Measurements from ENCODE around the gene PELI2.
A peak's percentile ranks its signal among the peaks of the same experiment; 100 is the strongest.

Gene PELI2

DNA sequence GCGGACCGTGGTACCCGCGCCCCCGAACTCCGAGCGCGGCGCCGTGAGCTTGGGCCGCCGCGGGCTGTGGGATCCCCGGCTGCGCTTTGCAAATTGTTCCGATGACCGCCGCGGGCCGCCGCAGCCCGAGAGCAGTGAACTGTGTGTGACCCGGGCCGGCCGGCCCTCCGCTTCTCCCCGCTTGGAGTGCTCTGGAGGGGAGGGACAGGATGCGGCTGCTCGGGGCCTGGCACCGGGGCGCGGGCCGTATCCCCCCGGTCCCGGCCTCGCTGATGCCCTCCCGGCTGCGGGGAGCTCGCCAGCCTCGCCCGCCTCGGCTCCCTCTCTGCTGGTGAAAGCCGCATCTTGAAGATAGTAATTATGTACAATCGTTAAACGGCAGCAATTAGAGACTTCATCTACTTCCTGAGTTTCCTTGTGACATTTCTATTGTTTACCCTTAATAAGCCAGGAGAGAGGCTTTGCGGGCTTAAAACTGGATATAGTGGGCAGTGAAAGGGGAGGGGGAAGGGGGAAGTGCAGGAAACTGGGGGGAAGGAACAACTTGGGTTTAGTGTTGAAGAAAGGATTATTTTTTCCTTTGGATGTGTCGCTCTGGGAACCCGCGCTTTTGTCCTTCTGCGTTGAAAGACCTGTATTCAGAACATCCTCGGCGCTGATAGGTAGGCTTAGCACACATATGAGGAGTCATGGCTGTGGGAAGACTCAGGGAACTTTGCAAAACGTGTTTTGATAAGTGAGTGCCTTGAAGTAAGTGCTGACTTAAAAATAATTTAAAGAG is 1.2 kb downstream of the PELI2 start:
- peak in 1 of 2 donors; percentile 10 for DNase-seq (ENCODE audit: low read depth in 1 of 2, low spot score in 1 of 2)

DNA sequence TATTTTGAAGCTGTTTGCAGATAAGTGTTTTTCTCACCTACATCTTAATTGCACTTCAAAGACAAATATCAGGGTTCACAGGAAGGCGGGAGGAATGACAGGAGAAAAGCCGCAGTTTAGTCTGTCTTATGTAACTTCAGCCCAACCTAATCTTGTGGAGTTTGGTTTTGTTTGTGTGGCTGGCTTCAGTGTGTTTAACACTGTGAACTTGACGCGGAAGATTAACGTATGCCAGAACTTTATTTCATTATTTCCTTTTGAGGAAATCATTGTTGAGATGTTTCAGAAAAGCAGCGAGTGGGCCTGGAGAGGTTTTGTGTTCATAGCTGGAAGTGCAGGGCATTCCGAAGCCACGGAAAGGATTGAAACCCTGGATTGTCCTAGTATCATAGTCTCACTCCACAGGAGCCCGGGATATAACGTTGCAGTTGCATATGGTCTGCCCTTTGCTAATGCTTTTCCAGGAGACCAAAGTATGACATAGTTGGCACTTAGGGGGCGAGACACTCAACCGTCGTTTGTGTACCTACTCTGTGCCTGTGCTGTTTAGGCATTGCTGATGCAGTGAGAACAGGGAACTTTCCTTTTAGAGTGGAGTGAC is 2.0 kb downstream of the PELI2 start:
- DNase-seq (ENCODE audit: low read depth in 1 of 2, low spot score in 1 of 2) = no peak

DNA sequence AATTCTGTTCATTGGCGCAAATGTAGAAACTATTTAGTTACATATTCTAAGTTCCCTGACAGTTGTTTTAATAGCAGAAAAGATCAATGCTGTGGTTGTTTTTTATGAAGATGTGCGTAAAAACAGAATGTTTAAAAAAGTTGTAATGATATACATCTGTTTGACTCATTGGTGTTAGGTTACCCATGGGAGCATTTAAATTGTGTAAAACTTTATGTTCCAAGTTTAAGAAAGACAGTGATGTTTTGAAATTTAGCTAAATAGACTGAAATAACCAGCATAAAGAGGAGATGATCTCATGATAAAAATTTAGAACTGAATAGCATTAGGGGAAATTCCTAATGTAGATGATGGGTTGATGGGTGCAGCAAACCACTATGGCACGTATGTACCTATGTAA is 3.6 kb downstream of the PELI2 start:
- DNase-seq (ENCODE audit: low read depth in 1 of 2, low spot score in 1 of 2) = no peak

DNA sequence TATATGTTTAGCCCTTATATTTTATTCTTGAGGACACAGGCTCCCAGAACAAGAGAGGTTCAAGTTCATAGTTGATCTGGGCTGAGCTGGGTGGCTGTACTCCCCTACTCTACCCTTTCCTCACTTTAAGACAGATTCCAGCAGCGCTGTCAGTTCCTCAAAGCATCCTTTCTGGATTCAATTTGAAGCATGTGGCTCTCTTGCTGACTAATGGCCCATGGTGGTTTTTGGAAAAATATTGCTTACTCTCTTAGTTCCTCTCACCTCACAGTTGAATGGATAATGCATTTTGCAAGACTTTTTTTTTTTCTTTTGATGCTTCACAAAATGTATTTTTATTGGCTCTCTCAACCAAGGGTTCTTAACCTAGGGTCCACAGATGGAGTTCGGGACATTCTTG is 4.1 kb downstream of the PELI2 start:
- DNase-seq (ENCODE audit: low read depth in 1 of 2, low spot score in 1 of 2) = no peak

DNA sequence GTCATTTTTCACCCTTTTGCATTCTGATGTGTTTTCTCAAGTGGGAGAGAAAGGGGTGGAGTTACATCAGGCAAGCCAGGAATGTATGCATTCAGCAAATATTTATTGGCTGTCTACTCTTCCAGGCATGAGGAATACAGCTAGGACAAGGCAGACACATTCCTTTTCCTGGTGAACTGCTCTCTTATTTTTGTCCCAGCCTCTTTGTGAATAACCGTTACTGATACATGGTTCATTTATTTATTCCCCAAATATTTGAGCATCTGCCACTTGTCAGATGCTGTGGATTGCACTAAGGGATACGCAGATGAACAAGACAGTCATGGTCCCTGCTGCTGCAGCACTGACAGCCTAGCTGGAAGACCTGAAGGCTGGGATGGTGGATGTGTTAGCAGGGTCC is 6.1 kb downstream of the PELI2 start:
- DNase-seq (ENCODE audit: low read depth in 1 of 2, low spot score in 1 of 2) = no peak

DNA sequence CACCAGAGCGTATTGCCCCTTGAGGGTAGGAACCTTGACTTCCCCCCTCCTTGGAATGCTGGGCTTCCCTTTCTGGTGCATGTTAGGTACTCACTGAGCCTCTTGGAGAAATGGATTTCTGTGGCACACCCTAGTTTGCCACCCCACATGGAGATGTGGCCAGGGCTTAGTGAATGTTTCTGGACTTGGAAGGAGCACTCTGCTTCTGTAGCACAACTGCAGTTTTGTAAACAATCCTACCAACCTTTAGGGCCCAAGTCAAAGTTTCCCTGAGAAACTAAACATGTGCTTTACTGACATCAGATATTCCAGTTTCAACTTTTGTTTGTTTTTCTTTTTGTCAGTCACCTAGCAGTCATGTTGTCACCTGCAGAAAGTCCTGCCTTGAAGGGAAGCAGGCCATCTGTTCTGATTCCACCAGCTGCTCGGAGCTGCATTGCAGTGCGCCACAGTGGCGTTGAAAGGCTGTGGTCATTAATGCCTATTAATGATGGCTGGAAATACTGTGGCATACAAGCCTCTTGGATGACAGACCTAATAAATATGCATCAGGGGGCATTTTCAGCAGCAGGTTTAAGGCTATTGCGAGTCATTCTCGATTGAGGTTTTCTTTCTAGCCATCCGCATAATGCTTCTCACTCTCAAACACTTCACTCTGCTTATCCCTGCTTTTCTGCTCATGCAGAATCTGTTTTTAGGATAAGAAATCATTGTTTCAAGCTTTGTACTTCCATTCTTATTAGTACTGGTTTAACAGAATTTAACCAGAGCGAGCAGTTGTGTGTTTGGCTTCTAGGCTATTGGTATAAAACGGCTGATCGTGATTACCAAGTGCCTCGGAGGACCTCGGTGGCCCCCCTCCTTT is 7.8 kb downstream of the PELI2 start:
- no peak for DNase-seq (ENCODE audit: low read depth in 1 of 2, low spot score in 1 of 2)

DNA sequence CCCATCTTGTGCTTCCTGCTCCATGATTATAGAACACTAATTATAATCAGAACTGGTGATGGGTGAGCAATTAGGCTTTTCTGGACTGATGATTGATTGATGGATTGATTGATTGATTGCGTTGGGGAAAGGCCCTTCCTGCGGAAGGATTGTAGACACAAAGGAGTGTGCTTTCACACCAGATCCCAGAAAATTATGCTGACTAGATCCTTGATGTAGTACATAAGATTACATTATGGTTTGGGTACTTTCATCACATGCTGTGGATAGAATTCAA is 8.4 kb downstream of the PELI2 start:
- DNase-seq (ENCODE audit: low read depth in 1 of 2, low spot score in 1 of 2) = no peak

DNA sequence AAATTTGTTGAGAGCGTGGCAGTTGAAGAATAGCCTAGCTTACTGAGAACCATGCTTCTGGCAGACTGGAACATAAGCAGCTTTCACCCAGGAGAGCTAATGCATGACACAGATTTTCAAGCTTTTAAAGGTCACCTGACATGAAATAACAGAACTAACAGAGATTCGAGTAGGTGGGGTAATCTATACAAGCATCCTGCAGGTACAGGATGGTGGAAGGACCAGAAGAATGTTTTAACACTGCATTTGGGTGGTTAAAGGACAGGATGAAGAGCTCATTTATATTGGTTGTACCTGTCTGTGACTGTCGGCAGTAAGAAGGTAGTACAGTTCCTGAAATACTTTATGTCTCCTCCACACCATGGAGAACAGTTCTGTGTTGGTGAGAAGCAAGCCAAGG is 8.9 kb downstream of the PELI2 start:
- DNase-seq (ENCODE audit: low read depth in 1 of 2, low spot score in 1 of 2) = no peak

DNA sequence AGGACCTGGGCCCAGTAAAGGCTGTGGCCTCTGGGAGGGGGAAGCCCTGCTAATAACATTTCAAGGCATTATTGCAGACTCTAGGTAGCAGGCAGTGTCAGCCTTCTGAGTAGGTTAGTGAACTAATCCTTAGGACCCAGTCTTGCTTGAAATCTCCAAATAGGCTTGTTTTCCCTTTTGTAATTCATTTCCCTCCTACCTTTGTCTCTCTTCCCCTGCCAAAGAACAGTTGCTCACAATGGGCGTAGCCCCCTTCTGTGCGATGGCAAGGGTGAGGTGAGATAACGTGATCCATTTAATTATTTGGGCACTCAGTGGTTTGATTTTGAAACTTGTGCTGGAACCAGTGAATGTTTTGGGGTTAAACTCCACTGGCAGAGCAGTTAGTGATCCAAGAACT is 10.9 kb downstream of the PELI2 start:
- no peak for DNase-seq (ENCODE audit: low read depth in 1 of 2, low spot score in 1 of 2)

DNA sequence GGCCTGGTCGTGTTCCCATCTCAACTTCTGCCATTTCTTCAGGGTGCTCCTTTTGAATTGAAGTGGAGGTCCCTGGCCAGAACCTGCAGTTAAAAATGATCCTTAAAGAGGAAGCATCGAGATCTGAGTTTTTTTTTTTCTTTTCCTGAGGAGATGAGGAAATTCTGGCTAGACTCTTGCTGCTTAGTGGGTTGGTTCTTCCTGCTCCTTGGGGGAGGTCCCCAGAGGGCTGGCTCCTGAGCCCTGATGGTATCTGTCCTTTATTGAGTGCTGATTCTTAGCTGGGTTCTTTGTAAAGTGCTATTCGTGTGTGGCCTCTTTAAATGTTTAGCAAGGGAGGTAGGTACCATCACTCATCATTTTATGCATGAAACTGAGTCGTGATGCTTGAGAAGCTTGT is 11.7 kb downstream of the PELI2 start:
- DNase-seq (ENCODE audit: low read depth in 1 of 2, low spot score in 1 of 2) = no peak

DNA sequence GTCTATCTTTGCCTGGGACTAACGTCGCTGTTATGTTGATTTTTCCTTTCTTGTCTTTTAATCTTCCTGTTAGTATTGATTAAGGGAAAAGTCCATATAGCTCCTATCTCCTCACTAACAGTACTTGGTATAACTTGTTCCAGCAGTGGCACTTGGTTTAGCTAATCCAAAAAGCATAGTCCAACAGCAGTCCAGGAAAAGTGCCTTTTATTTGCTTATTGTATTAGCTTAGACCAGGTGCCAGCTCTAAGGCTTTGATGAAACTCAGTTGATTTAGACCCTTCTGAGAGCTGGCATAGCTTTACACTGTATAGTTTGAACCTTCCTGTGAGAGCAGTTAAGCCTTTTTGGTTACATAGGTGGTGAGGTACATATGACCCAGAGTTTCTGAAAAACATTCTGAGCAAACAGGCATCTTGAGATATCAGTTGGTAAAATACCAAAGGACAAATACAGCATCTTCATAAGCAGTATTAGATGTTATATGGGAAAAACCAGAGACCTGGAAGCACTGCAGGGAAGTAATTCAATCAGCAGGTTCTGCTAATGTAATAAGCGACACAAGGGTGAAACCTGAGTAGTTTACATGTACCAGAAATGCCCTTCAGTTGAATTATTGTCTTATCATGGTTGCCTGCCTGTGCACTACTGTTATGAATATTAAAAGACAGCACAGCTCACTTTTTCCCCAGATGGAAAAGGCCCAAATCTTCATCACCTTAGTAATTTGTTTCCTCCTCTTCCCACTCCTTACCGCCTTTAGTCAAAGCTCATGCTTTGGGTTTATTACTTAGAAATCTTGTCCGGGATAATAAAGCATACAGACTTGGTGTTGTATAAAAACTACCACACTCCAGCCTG is 13.0 kb downstream of the PELI2 start:
- DNase-seq (ENCODE audit: low read depth in 1 of 2, low spot score in 1 of 2) = peak in 1 of 2 donors; percentile 30

DNA sequence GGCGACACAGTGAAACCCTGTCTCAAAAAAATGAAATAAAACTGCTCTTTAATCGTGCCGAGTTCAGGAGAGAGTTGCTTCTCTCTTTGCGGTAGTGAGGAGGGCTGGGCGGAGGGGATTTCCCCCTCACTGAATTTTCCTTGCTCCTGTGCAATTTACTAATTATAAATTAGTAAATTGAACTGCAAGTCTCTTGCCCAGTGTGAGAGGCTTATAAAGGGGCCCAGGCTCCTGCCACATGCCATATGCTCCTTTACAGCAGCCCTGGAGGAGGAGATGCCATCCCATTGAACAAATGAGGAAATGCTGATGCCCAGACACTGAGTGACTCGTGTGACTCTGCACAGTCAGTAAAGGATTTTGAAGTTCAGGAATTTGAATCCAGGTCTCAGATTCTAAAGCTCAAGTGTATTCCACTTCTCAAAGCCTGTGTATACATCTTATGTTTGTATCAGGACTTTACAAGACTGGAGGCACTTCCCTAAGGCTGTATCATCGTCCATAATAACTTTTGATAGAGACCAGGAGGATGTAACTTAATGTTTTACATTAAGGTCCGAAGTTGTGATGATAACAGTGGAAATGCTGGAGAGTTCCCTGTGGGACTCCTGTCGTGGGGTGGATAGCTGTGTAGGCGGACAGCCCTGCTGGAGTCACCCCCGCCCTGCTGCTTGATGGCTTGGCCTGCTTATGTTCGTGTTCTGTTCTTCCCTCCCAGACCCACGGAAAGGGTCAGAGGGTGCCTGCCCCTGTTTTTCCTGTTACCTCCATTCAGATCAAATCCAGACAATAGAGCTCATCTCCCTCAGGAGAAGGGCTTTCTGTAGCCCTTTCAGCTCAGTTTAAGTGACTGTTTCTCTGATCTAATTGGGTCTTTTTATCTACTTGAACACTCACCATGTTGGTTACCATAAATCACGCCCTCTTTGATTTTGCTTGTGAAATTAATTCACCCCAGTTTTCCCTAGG is 13.9 kb downstream of the PELI2 start:
- no peak for DNase-seq (ENCODE audit: low read depth in 1 of 2, low spot score in 1 of 2)

DNA sequence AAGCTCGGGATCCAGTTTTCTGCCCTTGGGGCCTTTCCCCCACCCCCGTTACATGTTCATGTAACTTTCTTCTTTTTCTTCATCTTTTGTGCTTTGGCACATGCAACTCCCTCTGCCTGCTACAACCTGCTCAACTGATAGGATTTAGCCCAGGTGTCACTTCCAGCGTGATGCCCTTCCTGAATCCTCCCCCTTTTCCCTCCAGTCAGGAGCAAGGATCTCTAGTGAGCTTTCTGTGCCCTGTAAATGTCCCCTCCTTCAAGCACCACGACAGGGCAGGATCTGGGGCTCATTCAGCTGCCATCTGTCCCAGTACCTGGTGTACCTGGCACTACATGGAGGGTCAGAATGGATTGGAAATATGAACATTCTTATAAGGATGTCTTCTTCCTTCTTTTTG is 15.3 kb downstream of the PELI2 start:
- DNase-seq (ENCODE audit: low read depth in 1 of 2, low spot score in 1 of 2) = no peak

DNA sequence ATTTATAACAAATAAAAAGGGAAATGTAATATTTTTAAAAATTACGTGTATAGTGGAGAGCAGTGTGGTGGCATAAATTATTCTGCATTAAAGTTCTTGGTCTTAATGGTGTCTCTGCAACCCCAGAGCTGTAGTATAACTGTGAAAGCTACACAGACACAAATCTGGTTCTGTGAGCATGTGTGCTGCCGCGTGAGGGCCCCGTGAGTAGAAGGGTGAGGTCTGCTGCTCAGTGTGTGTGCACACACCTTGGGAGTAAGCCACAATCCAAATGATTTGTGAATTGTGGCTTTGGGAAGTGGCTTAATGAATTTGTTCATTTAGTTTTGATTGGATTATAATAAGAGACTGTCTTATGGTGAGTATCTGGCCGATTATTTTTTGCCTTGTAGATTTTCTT is 16.8 kb downstream of the PELI2 start:
- no peak for DNase-seq (ENCODE audit: low read depth in 1 of 2, low spot score in 1 of 2)

DNA sequence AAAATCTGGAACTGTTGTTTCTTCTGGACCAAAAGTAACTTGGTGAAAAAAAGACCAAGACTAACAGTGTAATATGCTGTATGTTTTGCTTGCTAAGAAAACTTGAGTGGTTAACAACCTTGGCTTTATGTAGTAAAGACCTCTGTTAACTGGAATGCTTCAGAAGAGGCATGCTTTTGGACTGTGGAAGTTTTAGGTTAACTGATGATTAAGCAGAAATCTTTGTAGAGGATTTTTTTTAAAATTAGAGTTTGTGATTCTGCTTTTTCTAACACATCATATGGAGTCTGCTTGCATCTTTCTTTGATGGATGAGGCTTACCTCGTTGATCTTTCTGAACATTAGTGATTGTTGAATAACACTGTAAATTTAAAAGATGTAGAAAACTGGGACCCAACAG is 17.5 kb downstream of the PELI2 start:
- no peak for DNase-seq (ENCODE audit: low read depth in 1 of 2, low spot score in 1 of 2)

DNA sequence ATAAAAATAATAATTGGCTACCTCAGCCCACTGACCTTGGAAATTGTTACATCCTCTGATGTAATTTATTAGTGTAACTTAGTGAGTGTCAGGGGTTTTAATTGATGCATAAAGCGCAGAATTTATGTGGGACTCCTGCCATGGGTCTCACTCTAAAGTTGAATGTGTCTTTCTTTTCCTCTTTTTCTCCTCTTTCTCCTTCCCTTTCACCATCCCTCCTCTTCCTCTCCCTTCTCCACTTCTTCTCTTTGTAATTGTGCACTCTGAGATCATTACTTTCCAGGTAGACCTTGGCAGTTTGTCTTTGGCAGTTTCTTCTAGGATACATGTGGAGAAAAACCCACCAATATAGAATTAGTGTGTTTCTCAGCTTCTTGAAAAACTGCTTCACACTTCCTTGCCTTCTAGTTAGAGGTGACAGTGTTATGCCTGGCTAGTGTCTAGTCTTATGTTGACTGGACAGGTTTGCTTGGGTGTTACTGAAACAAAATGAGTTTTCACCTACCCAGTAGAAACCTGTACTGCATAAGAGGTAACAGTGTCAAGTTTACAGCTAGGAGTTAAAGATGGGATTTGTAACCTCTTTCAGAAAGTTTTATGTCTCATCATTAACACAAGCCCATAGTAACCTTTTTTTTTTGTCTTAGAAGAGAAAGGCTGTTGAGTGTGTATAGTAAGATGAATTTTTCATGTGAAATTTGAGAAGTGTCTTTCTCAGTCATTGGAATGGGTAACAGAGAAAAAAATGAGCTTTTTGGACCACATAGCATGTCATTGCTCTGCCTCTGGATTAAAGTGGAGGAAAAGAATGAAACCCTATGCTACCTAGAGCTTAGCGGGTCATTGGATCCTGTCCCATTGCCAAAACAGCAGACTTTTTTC is 18.6 kb downstream of the PELI2 start:
- DNase-seq (ENCODE audit: low read depth in 1 of 2, low spot score in 1 of 2) = no peak

DNA sequence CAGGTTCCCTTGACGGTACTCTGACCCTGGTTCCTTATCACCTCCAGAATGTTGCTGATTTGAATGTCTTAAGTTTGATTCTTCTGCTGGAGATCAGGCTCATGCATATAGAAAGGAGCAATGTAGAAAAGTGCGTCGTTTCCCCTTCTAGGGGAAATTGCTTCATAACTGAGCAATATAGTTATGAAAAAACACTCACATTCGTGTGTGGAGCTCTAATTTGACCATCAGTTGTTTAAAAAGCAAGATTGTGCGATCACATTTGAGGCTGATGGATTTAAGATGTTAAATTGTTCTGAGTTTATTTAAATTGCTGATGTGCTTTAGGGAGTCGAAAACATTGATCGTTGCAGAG is 19.2 kb downstream of the PELI2 start:
- DNase-seq (ENCODE audit: low read depth in 1 of 2, low spot score in 1 of 2) = no peak

DNA sequence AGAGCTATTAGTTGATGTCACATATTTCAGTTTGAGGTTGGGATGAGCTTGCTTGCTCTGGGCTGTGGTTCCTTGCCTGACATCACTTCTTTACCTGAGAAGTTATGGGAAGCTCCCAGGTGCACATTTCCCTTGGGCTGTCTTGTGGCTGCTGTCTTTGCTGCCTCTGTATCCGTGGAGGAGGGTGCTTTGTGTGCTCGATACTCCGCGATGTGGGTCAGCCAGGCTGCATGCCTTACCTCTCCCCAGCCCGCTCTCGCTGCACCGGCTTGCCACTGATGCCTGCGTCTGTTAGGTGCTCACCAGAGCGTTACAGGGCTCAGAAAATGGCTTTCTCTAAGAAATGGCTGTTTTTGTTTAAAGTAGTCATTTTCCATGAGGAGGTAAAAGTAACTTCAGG is 19.6 kb downstream of the PELI2 start:
- no peak for DNase-seq (ENCODE audit: low read depth in 1 of 2, low spot score in 1 of 2)

DNA sequence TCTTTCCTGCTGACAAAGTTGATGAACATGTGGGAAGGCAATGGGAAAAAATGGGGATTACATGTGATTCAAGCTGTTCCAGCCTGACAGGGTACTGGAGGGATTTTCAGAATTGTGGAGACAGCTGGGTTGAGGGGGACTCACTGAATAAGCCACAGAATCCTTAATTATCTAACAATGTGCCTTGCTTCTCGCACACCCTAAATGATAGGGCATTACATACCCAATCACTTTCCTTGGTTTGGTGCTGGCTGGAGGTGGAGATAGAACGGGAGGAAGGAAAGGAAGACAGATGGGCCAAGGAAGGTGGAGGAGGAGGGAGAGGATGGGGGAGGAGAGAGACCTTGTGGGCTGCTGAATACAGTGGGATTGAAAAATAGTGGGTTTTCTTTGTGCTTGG is 20.7 kb downstream of the PELI2 start:
- no peak for DNase-seq (ENCODE audit: low read depth in 1 of 2, low spot score in 1 of 2)
